T-helper 1 cell treated with Interleukin-12 subunit alpha and Interleukin-12 subunit beta and Interleukin-4 antibody, amounts not matched to agents 30 ng/mL and 1 ng/mL, for 36 hours (primary cell): ENCODE results near the gene MON1B. TPM values are rescaled to one million over a fixed set of nuclear protein-coding genes. Genes with fewer than 3 reads are reported as not detected.
"Not testable (repeated sequence)": the region's sequence is repeated elsewhere in the genome, so short reads cannot be mapped to it uniquely, and the experiment has no call there.

ENCODE experiments used
- intact Hi-C: fragments of 100-400 bp; cut with micrococcal nuclease; formaldehyde crosslinking; loops from one replicate; pipeline ENCODE4 v1.15.1; 2024
- total RNA-seq: library from RNA; stranded (reverse); gene quantifications from 2 replicates; pipeline ENCODE4 v1.2.3, GENCODE V29; 2022

Gene MON1B
- 81.9 and 85.0 TPM in 2 replicates for total RNA-seq

DNA sequence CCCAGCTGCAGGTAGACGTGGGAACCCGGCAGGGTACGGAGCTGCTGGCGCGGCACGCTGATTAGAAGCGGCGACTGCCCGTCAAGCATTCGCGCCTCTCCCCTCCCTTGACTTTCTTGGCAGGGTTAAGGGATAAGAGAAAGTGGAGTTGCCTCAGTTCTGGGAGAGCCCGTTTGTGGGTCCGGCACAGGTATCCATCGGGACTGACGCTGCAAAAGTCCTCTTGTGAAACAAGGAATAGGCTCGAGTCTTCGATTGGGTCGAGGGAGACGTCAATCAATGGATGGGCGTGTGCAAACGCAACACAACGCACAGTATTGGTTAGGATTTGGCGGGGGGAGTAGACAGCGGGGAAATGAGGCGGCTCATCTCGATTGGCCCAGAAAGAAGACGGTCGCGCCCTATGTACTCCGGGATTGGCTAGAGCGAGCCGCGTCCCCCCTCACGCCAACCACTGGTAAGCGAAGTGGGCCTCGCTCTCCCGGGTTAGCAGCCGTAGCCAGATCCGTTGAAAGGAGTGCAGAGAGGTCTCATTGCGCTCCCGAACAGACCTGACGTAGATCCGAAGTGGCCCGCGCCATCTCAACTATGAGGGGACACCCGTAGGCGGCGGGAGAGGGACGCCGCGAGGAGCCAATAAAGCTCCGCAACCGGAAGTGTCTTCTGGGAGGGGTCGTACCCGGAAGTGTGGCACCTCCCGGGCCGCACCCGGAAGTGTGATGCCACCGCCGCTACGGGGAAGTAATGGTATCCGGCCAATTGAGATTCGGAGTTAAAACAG lies at the start of gene MON1B:
Gene MON1B, plus strand, starts transcription at position 713 of the 781 bp plus-strand sequence. CDS start 296 bp downstream, outside the sequence.
- intact Hi-C loops: loop anchor here (1.0 kb wide), 10 partner anchors 22 to 1757 kb away; partner anchors contain the start of genes ADAT1, CFDP1, GABARAPL2 and KARS1

GRCh38 chr16:77143364-77143763 lies 47.6 kb upstream of the MON1B start:
- intact Hi-C loops: no loop called here

DNA sequence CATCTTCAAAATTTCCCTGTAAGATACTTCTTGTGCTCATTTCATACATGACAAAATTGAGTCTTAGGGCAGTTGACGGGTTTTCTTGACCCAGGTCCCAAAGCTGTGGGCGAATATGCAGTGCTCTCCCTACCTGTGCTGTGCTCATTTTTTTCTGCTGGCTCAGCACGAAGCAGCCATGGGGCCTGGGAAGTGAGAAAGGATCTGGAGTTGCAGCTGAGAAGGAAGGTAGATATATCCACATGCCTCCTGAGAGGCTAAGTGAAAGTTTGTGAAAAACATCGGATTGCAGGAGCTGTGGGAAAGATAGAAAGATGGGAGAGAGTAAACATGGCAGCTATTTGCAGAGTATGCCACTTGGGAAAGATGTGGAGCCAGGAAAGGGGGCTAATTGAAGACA lies 42.9 kb upstream of the MON1B start:
- intact Hi-C loops: no loop called here

GRCh38 chr16:77157346-77158058 lies 33.5 kb upstream of the MON1B start:
- intact Hi-C loops: no loop called here

GRCh38 chr16:77158293-77158692 lies 32.7 kb upstream of the MON1B start:
- intact Hi-C loops: no loop called here

DNA sequence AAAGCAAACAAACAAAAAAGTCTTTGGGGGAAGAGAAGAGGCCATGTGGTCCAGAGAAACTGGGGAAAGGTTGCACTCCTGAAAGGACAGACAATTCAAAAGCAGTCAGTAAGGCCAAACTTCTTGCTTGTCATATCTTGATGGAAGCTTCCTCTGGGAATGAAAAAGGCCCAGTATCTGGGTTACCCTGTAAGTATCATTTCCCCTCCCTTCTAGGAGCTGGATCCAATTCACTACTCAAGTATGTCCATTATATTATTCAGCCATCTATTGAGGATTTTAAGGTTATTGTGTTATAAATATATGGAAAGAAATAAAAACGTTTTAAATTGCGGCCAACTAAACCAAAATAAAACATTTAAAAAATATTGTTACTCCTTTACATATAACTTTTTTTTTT lies 26.0 kb upstream of the MON1B start:
- intact Hi-C loops: no loop called here

DNA sequence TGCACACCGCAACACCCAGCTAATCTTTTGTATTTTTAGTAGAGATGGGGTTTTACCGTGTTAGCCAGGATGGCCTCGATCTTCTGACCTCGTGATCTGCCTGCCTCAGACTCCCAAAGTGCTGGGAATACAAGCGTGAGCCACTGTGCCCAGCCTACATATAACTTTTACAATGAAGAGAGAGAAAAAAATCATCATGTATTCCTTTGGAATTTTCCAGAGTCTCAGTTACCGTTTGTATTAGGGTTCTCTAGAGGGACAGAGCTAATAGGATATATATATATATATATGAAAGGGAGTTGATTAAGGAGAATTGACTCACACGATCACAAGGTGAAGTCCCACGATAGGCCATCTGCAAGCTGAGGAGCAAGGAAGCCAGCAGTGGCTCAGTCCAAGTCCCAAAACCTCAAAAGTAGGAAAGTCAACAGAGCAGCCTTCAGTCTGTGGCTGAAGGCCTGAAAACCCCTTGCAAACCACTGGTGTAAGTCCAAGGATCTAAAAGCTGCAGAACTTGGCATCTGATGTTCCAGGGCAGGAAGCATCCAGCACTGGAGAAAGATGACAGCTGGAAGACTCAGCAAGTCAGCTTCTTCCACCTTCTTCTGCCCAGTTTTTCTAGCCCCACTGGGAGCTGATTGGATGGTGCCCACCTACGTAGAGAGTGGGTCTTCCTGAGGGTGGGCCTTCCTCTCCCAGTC lies 25.3 kb upstream of the MON1B start:
- intact Hi-C loops: not testable (repeated sequence)

DNA sequence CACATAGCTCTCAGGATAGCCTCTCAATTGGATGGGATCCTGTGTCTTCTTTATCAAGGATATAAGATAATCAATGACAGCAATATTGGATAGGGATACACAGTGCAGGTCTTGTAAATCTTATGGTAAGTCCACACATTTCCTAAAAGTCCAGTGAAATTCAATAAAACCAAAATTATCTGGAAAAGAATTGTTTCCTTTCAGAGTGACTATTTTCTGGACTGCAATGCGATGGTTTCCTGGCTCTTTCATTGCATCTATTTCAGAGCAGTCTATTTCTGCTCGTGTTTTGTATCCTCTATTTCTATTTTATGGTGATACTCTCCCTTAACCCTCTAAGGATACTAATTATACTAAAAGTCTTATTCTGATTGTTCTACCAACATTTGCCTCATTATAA lies 24.3 kb upstream of the MON1B start:
- intact Hi-C loops: no loop called here

- intact Hi-C loops: no loop called here
Observed at GRCh38 chr16:77168901-77169300, 22.1 kb upstream of the MON1B start.

- intact Hi-C loops: loop anchor here (5.0 kb wide), 1 partner anchor 517 kb away; no protein-coding TSS in a partner anchor
Observed at GRCh38 chr16:77169650-77170236, 21.2 kb upstream of the MON1B start.

GRCh38 chr16:77170805-77171204 lies 20.2 kb upstream of the MON1B start:
- intact Hi-C loops: loop anchor here (1.0 to 5.0 kb wide), 2 partner anchors 519 to 1382 kb away; no protein-coding TSS in a partner anchor

DNA sequence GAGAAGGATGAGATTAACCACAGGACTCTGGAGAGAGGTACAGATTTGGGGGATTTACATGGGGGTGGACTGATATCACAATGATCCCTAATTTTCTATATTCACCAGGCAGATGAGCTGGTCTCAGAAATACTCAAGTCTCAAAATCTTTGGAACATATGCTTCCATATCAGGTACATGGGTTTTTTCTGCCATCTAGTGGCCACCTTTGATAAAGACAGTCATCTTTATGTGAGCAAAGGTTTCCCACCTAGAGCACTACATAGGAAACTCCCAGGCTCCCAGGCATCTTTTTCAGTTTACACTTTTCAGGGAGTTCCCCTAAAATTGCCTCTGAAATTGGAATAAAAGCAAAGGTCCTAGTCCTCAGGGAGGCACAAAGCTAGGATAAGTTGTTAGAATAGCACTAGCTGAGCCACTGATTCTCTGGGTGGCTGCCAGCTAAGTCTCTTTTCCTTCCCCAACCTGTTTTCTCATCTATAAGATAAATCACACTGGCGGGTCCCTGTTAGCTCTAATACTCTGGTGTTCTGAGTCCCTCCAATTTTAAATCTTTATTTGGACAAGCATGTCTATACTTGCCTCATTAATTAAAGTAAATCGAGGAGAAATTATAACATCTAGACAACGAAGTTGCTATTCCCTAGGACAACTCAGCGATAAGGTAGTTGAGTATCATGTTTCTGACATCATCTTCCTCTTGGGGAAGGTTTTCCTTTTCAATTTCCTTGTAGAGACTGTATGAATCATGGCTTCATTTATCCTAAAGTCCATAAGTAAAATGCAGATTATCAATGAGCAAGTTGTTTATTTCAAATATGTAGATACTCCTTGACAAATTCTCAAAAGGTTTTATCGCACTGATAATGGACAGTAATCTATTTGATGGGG lies 19.0 kb upstream of the MON1B start:
- intact Hi-C loops: loop anchor here (1.0 to 5.0 kb wide), 2 partner anchors 520 to 1383 kb away; no protein-coding TSS in a partner anchor

- intact Hi-C loops: loop anchor here (5.0 kb wide), 1 partner anchor 521 kb away; no protein-coding TSS in a partner anchor
Observed at GRCh38 chr16:77172951-77173350, 18.0 kb upstream of the MON1B start.

DNA sequence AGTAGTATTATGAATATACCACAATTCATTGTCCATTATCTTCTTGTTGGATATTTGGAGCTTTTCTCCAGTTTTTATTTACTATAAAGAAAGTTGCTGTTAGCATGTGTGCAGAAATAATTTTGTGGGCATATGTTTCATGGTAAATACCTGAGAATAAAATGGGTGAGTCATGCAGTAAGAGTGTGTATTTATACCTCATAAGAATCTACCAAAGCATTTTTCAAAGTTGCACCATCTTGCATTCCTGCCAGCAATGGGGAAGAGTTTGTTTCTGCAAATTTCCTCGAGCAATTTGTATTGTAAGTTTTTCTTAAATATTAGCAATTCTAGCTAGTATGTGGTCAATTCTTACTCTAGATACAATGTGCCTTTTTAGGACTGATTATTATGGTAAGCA lies 7.9 kb upstream of the MON1B start:
- intact Hi-C loops: no loop called here

GRCh38 chr16:77186298-77186697 lies 4.7 kb upstream of the MON1B start:
- intact Hi-C loops: not testable (repeated sequence)

GRCh38 chr16:77190190-77190477 lies 856 bp upstream of the MON1B start:
- intact Hi-C loops: loop anchor here (1.0 kb wide), 7 partner anchors 46 to 1757 kb away; partner anchors contain the start of genes ADAT1, CFDP1, GABARAPL2 and KARS1

GRCh38 chr16:77191259-77191969 lies 424 bp downstream of the MON1B start:
- intact Hi-C loops: loop anchor here (1.0 kb wide), 3 partner anchors 21 to 908 kb away; partner anchors contain the start of genes NUDT7 and WWOX

DNA sequence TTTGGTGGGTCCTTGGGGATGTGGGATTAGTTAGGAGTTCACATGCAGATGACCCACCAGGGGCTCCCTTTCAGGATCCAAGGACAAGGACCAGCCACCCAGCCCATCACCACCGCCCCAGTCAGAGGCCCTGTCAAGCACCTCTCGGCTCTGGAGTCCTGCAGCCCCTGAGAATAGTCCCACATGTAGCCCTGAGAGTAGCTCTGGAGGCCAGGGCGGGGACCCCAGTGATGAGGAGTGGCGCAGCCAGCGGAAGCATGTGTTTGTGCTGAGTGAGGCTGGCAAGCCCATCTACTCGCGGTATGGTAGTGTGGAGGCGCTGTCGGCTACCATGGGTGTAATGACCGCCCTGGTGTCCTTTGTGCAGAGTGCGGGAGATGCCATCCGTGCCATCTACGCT lies 2.4 kb downstream of the MON1B start:
- intact Hi-C loops: no loop called here
